Astrocyte (in vitro differentiated cells and primary cell): ENCODE data around the gene TPD52L1. TPM values are rescaled to one million over a fixed set of nuclear protein-coding genes. Genes with fewer than 3 reads are reported as not detected.

Experiments used
- DNase-seq: peaks from one replicate; pipeline ENCODE4 v3.0.0-alpha.2; 2010; ENCODE audit warnings: low read depth
- FAIRE-seq: peaks from 2 replicates; lab custom pipeline; 2011; peaks lifted over from hg19 to GRCh38; lab: Jason Lieb, UNC
- H2AFZ ChIP-seq: 2 replicates; pipeline ENCODE4 v1.6.0; 2012; ENCODE audit warnings: low read depth, low read length, inconsistent platforms
- H3K27ac ChIP-seq: 2 replicates; pipeline ENCODE4 v1.5.1; 2011; ENCODE audit warnings: low read depth, low read length, inconsistent platforms
- H3K27me3 ChIP-seq: 2 replicates; pipeline ENCODE4 v1.6.0; 2011; ENCODE audit warnings: low read length, inconsistent platforms; ENCODE audit not compliant: insufficient read depth
- H3K36me3 ChIP-seq: 2 replicates; pipeline ENCODE4 v1.5.1; 2011; ENCODE audit warnings: low read length, inconsistent platforms; ENCODE audit not compliant: insufficient read depth
- H3K4me1 ChIP-seq: 2 replicates; pipeline ENCODE4 v1.5.1; 2011; ENCODE audit warnings: low read length, inconsistent platforms; ENCODE audit not compliant: insufficient read depth
- H3K4me2 ChIP-seq: 2 replicates; pipeline ENCODE4 v1.6.0; 2012; ENCODE audit warnings: low read length, inconsistent platforms
- H3K4me3 ChIP-seq: 2 replicates; pipeline ENCODE4 v1.5.1; 2011; ENCODE audit warnings: low read depth, mild to moderate bottlenecking, low read length, inconsistent platforms; ENCODE audit not compliant: insufficient read depth
- H3K79me2 ChIP-seq: 2 replicates; pipeline ENCODE4 v1.6.0; 2012; ENCODE audit warnings: mild to moderate bottlenecking, low read length, inconsistent platforms; ENCODE audit not compliant: insufficient read depth
- H3K9ac ChIP-seq: 2 replicates; pipeline ENCODE4 v1.6.0; 2012; ENCODE audit warnings: mild to moderate bottlenecking, low read length, inconsistent platforms
- H3K9me3 ChIP-seq: 2 replicates; pipeline ENCODE4 v1.5.1; 2012; ENCODE audit warnings: low read depth, mild to moderate bottlenecking, low read length, inconsistent platforms; ENCODE audit not compliant: insufficient read depth
- H4K20me1 ChIP-seq: 2 replicates; pipeline ENCODE4 v1.6.0; 2012; ENCODE audit warnings: low read length, inconsistent platforms; ENCODE audit not compliant: insufficient read depth
- H3K27ac Mint-ChIP-seq: one replicate; pipeline ENCODE4 v1.8.0; 2021; ENCODE audit warnings: mild to moderate bottlenecking, mixed read lengths; ENCODE audit not compliant: unreplicated experiment
- H3K27me3 Mint-ChIP-seq: one replicate; pipeline ENCODE4 v1.8.0; 2021; ENCODE audit warnings: low read depth, mixed read lengths; ENCODE audit not compliant: unreplicated experiment
- H3K36me3 Mint-ChIP-seq: one replicate; pipeline ENCODE4 v1.8.0; 2021; ENCODE audit warnings: low read depth, mixed read lengths; ENCODE audit not compliant: unreplicated experiment
- H3K4me1 Mint-ChIP-seq: one replicate; pipeline ENCODE4 v1.8.0; 2021; ENCODE audit warnings: low read depth, mixed read lengths; ENCODE audit not compliant: unreplicated experiment
- H3K4me3 Mint-ChIP-seq: one replicate; pipeline ENCODE4 v1.8.0; 2021; ENCODE audit warnings: mild to moderate bottlenecking, moderate library complexity, mixed read lengths; ENCODE audit not compliant: unreplicated experiment
- H3K9me3 Mint-ChIP-seq: one replicate; pipeline ENCODE4 v1.8.0; 2021; ENCODE audit warnings: mild to moderate bottlenecking, mixed read lengths; ENCODE audit not compliant: unreplicated experiment
- CTCF ChIP-seq: IDR thresholded peaks from 2 replicates; pipeline ENCODE4 v1.5.1; 2011; ENCODE audit warnings: low read depth, mild to moderate bottlenecking, inconsistent platforms, low read length, moderate library complexity; ENCODE audit not compliant: insufficient read depth
- EZH2 ChIP-seq: IDR thresholded peaks from 2 replicates; pipeline ENCODE4 v1.6.1; 2012; ENCODE audit warnings: mild to moderate bottlenecking, low read length, inconsistent platforms; ENCODE audit not compliant: insufficient read depth
- total RNA-seq: library from RNA; stranded (reverse); gene quantifications from 2 replicates; pipeline ENCODE4 v1.2.1, GENCODE V29; 2021

The TPD52L1 gene
- total RNA-seq, 1 donor from 2014 or later = 32.8 TPM

- Mint-ChIP-seq H3K27me3 (no peaks in the 10 kb centered on the region), H3K4me3 (no peak overlapping the region), H3K4me1 (no peaks in the 10 kb centered on the region), H3K9me3 (no peaks in the 10 kb centered on the region), H3K27ac (no peak overlapping the region), H3K36me3 (peaks cover 21% of the 10 kb centered on the region)
- Histone ChIP-seq H3K27ac (no peak overlapping the region), H3K36me3 (peaks cover 1% of the 10 kb centered on the region), H2AFZ (no peak overlapping the region), H3K79me2 (no peaks in the 10 kb centered on the region), H4K20me1 (no peaks in the 10 kb centered on the region), H3K4me2 (no peak overlapping the region), H3K27me3 (no peaks in the 10 kb centered on the region), H3K4me1 (peaks cover 7% of the 10 kb centered on the region), H3K4me3 (no peak overlapping the region), H3K9ac (no peak overlapping the region), H3K9me3 (no peaks in the 10 kb centered on the region)
- TF ChIP-seq EZH2 = no peak
- TF ChIP-seq CTCF = no peak
- no peak for DNase-seq
- no peak for FAIRE-seq
Observed at GRCh38 chr6:125270380-125270779, 116.8 kb downstream of the TPD52L1 start.

- no peak for FAIRE-seq
- Mint-ChIP-seq H3K9me3 (no peaks in the 10 kb centered on the region), H3K36me3 (peaks cover 25% of the 10 kb centered on the region)
Observed at GRCh38 chr6:125271486-125272159, 118.0 kb downstream of the TPD52L1 start.

More at GRCh38 chr6:125271486-125272159, 118.0 kb downstream of the TPD52L1 start:
- Histone ChIP-seq H2AFZ (no peak overlapping the region), H3K27me3 (no peaks in the 10 kb centered on the region), H3K36me3 (peaks cover 11% of the 10 kb centered on the region), H3K9ac (no peak overlapping the region), H4K20me1 (no peaks in the 10 kb centered on the region), H3K79me2 (no peaks in the 10 kb centered on the region), H3K4me2 (no peak overlapping the region), H3K4me1 (peaks cover 7% of the 10 kb centered on the region), H3K4me3 (no peak overlapping the region), H3K9me3 (no peaks in the 10 kb centered on the region), H3K27ac (no peak overlapping the region)
- Mint-ChIP-seq H3K4me3 (no peak overlapping the region), H3K27me3 (no peaks in the 10 kb centered on the region), H3K4me1 (no peaks in the 10 kb centered on the region), H3K27ac (no peak overlapping the region)
- no peak for TF ChIP-seq CTCF
- no peak for TF ChIP-seq EZH2
- DNase-seq = no peak
